Measurements from ENCODE around the gene B3GALT6. TPM values are rescaled to one million over a fixed set of nuclear protein-coding genes. Genes with fewer than 3 reads are reported as not detected.

B3GALT6 gene
- total RNA-seq, 6 experiments from 2014 or later: 24.5 to 35.7 (median 25.8) TPM

DNA sequence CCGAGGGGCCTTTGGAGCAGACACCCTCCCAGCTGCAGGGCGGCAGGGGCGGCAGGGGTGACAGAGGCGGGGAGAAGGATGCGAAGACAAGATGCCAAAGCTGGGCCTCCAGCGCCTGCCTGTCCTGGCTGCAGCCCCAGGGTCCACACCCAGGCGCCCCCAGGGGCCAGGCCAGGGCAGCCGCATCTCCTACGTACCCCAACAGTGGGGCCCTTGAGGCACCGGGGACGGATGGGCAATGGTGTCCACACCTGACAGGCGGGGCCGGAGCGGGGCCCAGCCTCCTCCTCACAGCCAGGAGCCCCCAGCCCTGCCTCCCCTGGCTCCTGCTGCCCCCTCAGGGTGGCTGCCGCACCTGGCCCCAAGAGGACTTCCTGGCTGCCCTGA lies 7.2 kb downstream of the B3GALT6 start:
- Mint-ChIP-seq H3K4me1 (ENCODE audit: low read depth) (peaks cover 5% of the 10 kb centered on the region), H3K9me3 (no peaks in the 10 kb centered on the region), H3K36me3 (ENCODE audit: low read depth) (peaks cover 5% of the 10 kb centered on the region; the same call in 1 of the 2 replicates), H3K27me3 (ENCODE audit: insufficient read depth) (peaks cover 4% of the 10 kb centered on the region), H3K27ac (no peak overlapping the region), H3K4me3 (no peak overlapping the region)
- no peak for TF ChIP-seq CTCF (IDR thresholded peaks at IDR 0.05)
- no peak for DNase-seq

GRCh38 chr1:1239614-1240347 lies 7.7 kb downstream of the B3GALT6 start:
- no peak for TF ChIP-seq CTCF (IDR thresholded peaks at IDR 0.05)
- H3K36me3 Mint-ChIP-seq (ENCODE audit: low read depth): no peaks in the 10 kb centered on the region
- no peak overlapping the region for H3K4me3 Mint-ChIP-seq
- H3K4me1 Mint-ChIP-seq (ENCODE audit: low read depth): no peaks in the 10 kb centered on the region
- no peak overlapping the region for H3K27ac Mint-ChIP-seq
- no peak for DNase-seq
- H3K9me3 Mint-ChIP-seq: no peaks in the 10 kb centered on the region
- peaks cover 4% of the 10 kb centered on the region for H3K27me3 Mint-ChIP-seq (ENCODE audit: insufficient read depth)

DNA sequence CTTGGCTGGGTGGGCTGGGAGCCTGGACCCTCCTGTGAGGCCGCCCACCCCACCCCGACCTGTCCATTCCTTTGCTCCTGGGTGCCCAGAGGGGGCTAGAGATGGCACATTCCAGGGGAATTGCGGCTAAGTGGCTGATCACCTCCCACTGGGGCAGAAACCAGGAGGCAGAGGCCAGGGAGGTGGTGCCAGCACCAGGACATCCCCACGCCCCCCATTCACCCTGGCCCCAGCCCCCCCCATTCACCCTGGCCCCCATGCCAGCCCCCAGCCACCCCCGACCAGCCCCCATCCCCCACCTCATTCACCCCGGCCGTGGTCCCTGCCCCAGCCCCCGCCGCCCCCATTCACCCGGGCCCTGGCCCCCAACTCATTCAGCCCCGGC lies 8.3 kb downstream of the B3GALT6 start:
- H3K36me3 Mint-ChIP-seq (ENCODE audit: low read depth): no peaks in the 10 kb centered on the region
- H3K4me3 Mint-ChIP-seq: no peak overlapping the region
- H3K27ac Mint-ChIP-seq: no peak overlapping the region
- H3K9me3 Mint-ChIP-seq: no peaks in the 10 kb centered on the region
- TF ChIP-seq CTCF (IDR thresholded peaks at IDR 0.05): no peak
- no peak for DNase-seq
- no peaks in the 10 kb centered on the region for H3K4me1 Mint-ChIP-seq (ENCODE audit: low read depth)
- H3K27me3 Mint-ChIP-seq (ENCODE audit: insufficient read depth): peaks cover 4% of the 10 kb centered on the region

DNA sequence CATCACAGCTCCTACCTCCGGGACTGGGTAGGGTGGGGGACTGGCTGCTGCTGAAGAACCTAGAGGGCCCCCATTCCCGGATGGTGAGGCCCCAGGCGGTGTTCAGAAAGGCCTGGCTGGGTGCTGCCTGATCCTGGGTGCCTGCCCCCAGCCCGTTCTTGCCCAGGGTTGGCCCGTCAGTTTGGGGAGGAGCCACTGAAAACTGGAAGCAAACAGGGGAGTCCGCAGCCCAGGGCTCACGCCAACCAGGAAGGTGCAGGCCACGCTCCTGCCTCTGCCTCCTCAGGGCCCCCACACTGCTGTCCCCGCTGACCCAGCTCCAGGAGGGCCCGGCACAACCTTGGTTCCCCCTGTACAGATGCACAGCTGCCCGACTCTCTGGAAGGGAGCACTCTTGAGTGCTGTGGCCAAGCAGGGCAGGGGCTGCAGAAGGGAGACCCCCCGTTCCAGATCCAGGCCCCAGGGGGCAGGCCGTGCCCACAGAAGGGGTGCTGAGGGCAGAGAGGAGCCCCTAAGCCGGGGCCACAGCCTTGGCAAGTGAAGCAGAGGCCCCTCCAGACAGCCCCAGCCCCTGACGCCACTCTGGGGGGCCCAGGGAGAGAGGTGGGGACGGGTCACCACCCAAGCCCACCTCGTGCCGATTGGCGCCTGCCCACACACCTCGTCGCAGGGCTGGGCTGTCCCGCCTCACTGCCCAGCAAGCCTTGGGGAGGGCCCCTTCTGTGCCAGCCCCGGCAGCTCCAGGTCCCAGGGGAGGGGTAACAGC lies 9.0 kb downstream of the B3GALT6 start:
- no peak for TF ChIP-seq CTCF (IDR thresholded peaks at IDR 0.05)
- Mint-ChIP-seq H3K27ac (no peak overlapping the region), H3K27me3 (ENCODE audit: insufficient read depth) (peaks cover 4% of the 10 kb centered on the region), H3K9me3 (no peaks in the 10 kb centered on the region), H3K4me3 (no peak overlapping the region), H3K4me1 (ENCODE audit: low read depth) (no peaks in the 10 kb centered on the region), H3K36me3 (ENCODE audit: low read depth) (no peaks in the 10 kb centered on the region)
- no peak for DNase-seq

DNA sequence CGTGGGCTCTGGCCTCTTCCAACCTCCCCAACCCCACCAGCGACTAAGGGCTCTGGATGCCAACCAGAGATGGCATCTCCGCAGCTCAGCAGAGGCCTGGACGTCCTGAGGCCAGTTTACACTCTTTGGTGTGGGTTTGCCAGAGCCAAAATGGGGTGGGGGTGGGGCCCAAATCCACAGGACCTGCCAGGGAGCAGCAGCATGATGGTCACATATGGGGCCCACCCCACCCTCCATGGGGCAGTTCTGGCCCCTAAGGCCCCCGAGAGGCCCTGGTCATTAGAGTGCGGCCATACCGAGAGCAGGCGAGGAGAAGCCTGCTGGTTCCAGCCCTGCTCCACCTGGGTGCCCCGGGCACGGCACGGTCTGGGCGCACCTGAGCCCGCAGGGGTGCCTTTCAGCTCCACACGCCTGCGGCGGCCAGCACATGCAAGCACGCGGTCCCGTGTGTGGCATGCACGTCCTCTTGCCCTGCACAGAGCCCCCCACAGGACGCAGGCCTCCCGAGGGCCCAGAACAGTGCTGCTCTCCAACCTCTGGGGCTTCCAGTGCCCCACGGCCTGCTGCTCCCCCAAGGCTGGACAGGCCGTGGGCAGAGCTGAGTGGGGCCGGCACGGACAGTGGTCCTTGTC lies 9.7 kb downstream of the B3GALT6 start:
- no peak for TF ChIP-seq CTCF (IDR thresholded peaks at IDR 0.05)
- no peak for DNase-seq
- H3K9me3 Mint-ChIP-seq: no peaks in the 10 kb centered on the region
- H3K36me3 Mint-ChIP-seq (ENCODE audit: low read depth): no peaks in the 10 kb centered on the region
- no peak overlapping the region for H3K4me3 Mint-ChIP-seq
- H3K27me3 Mint-ChIP-seq (ENCODE audit: insufficient read depth): peaks cover 4% of the 10 kb centered on the region
- H3K27ac Mint-ChIP-seq: no peak overlapping the region
- no peaks in the 10 kb centered on the region for H3K4me1 Mint-ChIP-seq (ENCODE audit: low read depth)

Data from HFFc6 (cell line).